Measurements from ENCODE around the gene IQCK. TPM values are rescaled to one million over a fixed set of nuclear protein-coding genes. Genes with fewer than 3 reads are reported as not detected.

Gene IQCK
- total RNA-seq, 2 donors from 2014 or later, result 26.0 to 42.2 TPM

DNA sequence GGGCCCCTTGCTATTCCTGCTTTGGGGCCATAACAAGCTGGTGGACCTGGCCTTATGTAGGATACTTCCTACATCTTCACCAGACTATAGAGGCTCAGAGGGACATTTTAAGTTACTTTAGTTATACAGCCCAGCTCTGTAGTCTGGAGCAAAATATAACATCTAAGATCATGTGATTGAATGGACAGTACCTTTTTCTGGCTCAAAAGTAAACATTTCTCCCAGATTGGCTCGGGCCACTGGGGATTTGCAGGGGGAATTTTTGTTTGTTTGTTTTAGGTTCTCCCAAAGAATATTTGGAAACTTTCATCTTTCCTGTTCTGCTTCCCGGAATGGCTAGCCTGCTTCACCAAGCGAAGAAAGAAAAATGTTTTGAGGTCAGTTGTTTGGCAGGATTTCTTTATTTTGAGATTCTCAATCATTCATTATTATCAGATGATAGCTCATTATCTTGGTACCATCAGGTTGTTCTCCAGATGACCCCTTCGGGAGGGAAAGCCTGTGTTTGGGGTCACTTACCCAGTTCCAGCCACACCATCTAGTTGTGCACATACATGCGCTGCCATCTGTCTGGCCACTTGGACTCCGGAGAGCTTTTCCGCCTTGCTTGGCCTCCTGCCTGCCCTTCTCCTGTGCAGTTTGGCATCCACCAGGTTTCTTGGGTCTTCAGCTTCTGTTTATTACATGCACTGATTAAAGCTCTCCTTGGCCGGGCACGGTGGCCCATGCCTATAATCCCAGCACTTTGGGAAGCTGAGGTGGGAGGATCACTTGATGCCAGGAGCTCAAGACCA lies 17.2 kb downstream of the IQCK start:
- no peaks in the 10 kb centered on the region for H3K36me3 ChIP-seq
- WGBS, result 48% methylated on average over 9 of the region's 9 CpGs
- TF ChIP-seq POLR2AphosphoS5 (IDR thresholded peaks at IDR 0.05) (no peak), POLR2A (IDR thresholded peaks at IDR 0.05) (no peak)
- TF ChIP-seq, protein P1, sequence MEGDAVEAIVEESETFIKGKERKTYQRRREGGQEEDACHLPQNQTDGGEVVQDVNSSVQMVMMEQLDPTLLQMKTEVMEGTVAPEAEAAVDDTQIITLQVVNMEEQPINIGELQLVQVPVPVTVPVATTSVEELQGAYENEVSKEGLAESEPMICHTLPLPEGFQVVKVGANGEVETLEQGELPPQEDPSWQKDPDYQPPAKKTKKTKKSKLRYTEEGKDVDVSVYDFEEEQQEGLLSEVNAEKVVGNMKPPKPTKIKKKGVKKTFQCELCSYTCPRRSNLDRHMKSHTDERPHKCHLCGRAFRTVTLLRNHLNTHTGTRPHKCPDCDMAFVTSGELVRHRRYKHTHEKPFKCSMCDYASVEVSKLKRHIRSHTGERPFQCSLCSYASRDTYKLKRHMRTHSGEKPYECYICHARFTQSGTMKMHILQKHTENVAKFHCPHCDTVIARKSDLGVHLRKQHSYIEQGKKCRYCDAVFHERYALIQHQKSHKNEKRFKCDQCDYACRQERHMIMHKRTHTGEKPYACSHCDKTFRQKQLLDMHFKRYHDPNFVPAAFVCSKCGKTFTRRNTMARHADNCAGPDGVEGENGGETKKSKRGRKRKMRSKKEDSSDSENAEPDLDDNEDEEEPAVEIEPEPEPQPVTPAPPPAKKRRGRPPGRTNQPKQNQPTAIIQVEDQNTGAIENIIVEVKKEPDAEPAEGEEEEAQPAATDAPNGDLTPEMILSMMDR (IDR thresholded peaks at IDR 0.05), result no peak

DNA sequence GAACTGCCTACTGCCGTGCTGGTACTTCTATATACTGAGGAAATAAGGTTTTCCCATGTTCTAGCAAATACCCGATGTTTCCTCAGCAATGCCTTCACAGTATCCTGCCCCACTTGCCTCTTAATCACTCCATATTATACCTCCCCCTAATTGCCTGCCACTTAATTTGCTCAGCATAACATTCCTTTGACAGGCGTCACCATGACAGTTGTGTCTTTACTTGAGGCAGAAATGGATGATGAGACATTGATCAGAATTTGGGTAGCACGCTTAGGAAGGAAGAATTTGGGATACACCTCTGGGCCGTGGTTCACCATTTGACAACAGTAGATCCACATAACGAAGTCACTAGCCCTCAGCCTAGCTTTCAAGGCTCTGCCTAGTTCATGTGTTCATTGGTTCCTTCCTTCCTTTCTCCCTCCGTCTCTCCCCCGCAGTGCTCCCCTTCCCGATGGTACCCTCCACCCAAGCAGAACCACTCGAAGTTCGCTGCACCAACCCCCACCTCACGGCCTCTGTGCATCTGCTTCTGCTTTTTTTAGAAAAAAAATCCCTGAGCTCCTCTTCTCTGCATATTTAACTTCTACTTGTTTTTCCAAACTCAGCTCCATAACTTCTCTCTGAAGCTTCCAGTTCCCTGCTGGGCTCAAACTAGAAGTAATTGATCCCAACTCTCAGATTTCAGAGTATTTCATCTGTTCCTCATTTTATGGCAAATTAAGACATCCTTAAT lies 19.4 kb downstream of the IQCK start:
- TF ChIP-seq POLR2AphosphoS5 (IDR thresholded peaks at IDR 0.05), result no peak
- intact Hi-C loops (cut with DNase I), result no loop called here

More for the DNA sequence above, 17.2 kb downstream of the IQCK start:
- no peak for DNase-seq (ENCODE audit: low spot score)
- Histone ChIP-seq H3K4me1 (replicated peaks) (no peaks in the 10 kb centered on the region), H3K4me3 (no peak overlapping the region), H3K9me3 (no peaks in the 10 kb centered on the region), H3K27me3 (replicated peaks; ENCODE audit: insufficient read depth) (no peaks in the 10 kb centered on the region), H3K27ac (no peak overlapping the region)
- intact Hi-C loops (cut with DNase I), result no loop called here

DNA sequence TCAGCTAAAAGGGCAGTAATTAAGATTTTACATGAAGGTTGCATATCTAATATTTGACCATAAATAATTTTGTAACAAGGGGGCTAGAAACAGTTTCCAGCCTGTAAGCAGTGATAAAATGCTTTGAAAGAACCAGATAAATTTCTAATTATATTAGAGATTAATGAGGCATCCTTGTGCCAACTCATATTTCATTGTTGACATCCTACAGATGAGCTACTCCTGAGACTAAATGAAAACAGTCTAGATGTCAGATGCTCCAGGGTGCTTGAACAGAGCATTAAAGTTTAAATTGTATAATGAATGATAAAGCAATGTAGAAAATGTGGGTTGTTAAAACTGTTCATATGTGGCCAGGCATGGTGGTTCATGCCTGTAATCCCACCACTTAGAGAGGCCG lies 23.3 kb downstream of the IQCK start:
- H3K36me3 ChIP-seq, result no peaks in the 10 kb centered on the region
- no peak overlapping the region for H3K4me3 ChIP-seq
- H3K9me3 ChIP-seq, result no peaks in the 10 kb centered on the region
- H3K4me1 ChIP-seq (replicated peaks), result no peaks in the 10 kb centered on the region
- H3K27ac ChIP-seq, result no peak overlapping the region
- WGBS, result 93% methylated on average over 1 of the region's 1 CpG
- no peaks in the 10 kb centered on the region for H3K27me3 ChIP-seq (replicated peaks; ENCODE audit: insufficient read depth)
- intact Hi-C loops (cut with DNase I), result no loop called here
- DNase-seq (ENCODE audit: low spot score), result no peak
- TF ChIP-seq, protein P1 (IDR thresholded peaks at IDR 0.05), result no peak
- TF ChIP-seq POLR2AphosphoS5 (IDR thresholded peaks at IDR 0.05) (no peak), POLR2A (IDR thresholded peaks at IDR 0.05) (no peak)

More for the DNA sequence above, 19.4 kb downstream of the IQCK start:
- DNase-seq (ENCODE audit: low spot score), result no peak
- Histone ChIP-seq H3K27me3 (replicated peaks; ENCODE audit: insufficient read depth) (no peaks in the 10 kb centered on the region), H3K36me3 (no peaks in the 10 kb centered on the region), H3K4me1 (replicated peaks) (no peaks in the 10 kb centered on the region), H3K9me3 (no peaks in the 10 kb centered on the region), H3K27ac (no peak overlapping the region), H3K4me3 (no peak overlapping the region)
- 84% methylated on average over 12 of the region's 12 CpGs for WGBS

DNA sequence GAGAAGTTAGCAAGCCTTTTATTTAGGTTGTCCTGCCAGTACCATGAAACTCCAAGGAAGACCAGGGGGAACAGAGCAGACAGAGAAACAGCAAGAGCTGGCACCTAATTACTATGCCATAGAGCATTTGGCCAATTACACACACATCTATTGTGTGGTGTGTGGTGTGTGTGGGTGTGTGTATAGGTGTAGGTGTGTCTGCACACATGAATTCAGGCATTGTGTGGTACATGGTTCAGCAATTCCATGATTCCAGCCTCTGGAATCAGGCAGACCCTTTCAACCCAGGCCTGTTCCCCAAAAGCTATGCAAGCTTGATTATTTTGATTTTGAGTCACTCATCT lies 25.7 kb downstream of the IQCK start:
- intact Hi-C loops (cut with DNase I), result no loop called here
- TF ChIP-seq, protein P1 (IDR thresholded peaks at IDR 0.05), result no peak
- TF ChIP-seq POLR2A (IDR thresholded peaks at IDR 0.05) (no peak), POLR2AphosphoS5 (IDR thresholded peaks at IDR 0.05) (no peak)
- Histone ChIP-seq H3K4me1 (replicated peaks) (no peaks in the 10 kb centered on the region), H3K27ac (no peak overlapping the region), H3K4me3 (no peak overlapping the region), H3K36me3 (no peaks in the 10 kb centered on the region), H3K27me3 (replicated peaks; ENCODE audit: insufficient read depth) (no peaks in the 10 kb centered on the region), H3K9me3 (no peaks in the 10 kb centered on the region)
- no peak for DNase-seq (ENCODE audit: low spot score)

DNA sequence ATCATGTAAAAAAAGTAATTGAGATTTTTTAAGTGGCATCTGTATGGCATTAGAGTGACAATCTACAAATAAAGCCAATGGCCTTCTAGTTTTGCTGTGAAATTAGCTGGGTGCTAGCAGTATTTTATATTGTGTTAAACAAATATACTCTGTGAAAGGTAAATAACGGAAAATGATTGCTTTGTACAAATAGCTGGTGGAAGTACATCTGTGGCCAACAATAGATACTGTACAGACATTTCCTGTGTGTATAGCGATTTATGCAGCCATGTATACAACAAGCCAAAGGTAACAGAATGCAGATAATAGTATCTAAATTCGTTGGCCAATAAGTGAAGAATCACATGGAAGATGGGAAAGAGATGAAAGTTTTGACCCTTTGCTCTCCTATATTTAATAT lies 26.6 kb downstream of the IQCK start:
- WGBS, result 48% methylated on average over 3 of the region's 3 CpGs
- no peak for DNase-seq (ENCODE audit: low spot score)
- no peaks in the 10 kb centered on the region for H3K4me1 ChIP-seq (replicated peaks)
- H3K4me3 ChIP-seq, result no peak overlapping the region
- no peak overlapping the region for H3K27ac ChIP-seq
- no peaks in the 10 kb centered on the region for H3K36me3 ChIP-seq
- H3K27me3 ChIP-seq (replicated peaks; ENCODE audit: insufficient read depth), result no peaks in the 10 kb centered on the region
- no peaks in the 10 kb centered on the region for H3K9me3 ChIP-seq
- TF ChIP-seq, protein P1 (IDR thresholded peaks at IDR 0.05), result no peak
- TF ChIP-seq POLR2AphosphoS5 (IDR thresholded peaks at IDR 0.05) (peak; percentile 25), POLR2A (IDR thresholded peaks at IDR 0.05) (no peak)
- intact Hi-C loops (cut with DNase I), result no loop called here
